ENCODE measurements around the gene FNDC3B. TPM values are rescaled to one million over a fixed set of nuclear protein-coding genes. Genes with fewer than 3 reads are reported as not detected.

FNDC3B gene
- total RNA-seq, 1 experiment from 2014 or later, result 48.6 TPM

GRCh38 chr3:172356427-172356826, 317.0 kb downstream of the FNDC3B start:
- H3K4me1 ChIP-seq (ENCODE audit: insufficient read depth, low read length), result peaks cover 18% of the 10 kb centered on the region
- H3K9me2 ChIP-seq (replicated peaks; ENCODE audit: low read length), result no peaks in the 10 kb centered on the region
- DNase-seq (no peak), ATAC-seq (no peak)
- no peak overlapping the region for H2AFZ ChIP-seq (ENCODE audit: low read length)
- H3F3A ChIP-seq (ENCODE audit: low read length, unreplicated experiment), result peaks cover 5% of the 10 kb centered on the region
- peaks cover 6% of the 10 kb centered on the region; the same call in 1 of the 2 replicates for H4K20me1 ChIP-seq (ENCODE audit: low read length)
- ChIA-PET CTCF (interaction anchor here (0.9 to 1.2 kb wide), 2 partner anchors 15 to 24 kb away, joined by 3 to 5 read pairs; no protein-coding TSS in a partner anchor), POLR2A (ENCODE audit: unreplicated experiment) (interaction anchor here (0.6 kb wide), 1 partner anchor 394 kb away, joined by 4 read pairs; the partner anchor contains the start of gene ECT2)
- no peaks in the 10 kb centered on the region for H3K9me3 ChIP-seq (ENCODE audit: low read length)
- H3K4me2 ChIP-seq (ENCODE audit: low read length), result peak overlapping the region; percentile 29
- no TSS peak for BruUV-seq (replicated peaks)
- H3K27ac ChIP-seq (ENCODE audit: low read length), result peak overlapping the region; percentile 40
- no peak for TF ChIP-seq EZH2 (IDR thresholded peaks at IDR 0.05; ENCODE audit: low read length, unreplicated experiment)
- peaks cover 23% of the 10 kb centered on the region for H3K36me3 ChIP-seq (ENCODE audit: low read depth, low read length)
- no peaks in the 10 kb centered on the region for H3K79me2 ChIP-seq (ENCODE audit: low read length)
- intact Hi-C loops (cut with micrococcal nuclease), result no loop called here
- no peaks in the 10 kb centered on the region for H3K27me3 ChIP-seq (ENCODE audit: low read length)
- no peak overlapping the region for H3K4me3 ChIP-seq (ENCODE audit: low read length)
- no peak overlapping the region for H3K9ac ChIP-seq (ENCODE audit: low read length)

- H3K9me2 ChIP-seq (replicated peaks; ENCODE audit: low read length), result no peaks in the 10 kb centered on the region
- CTCF ChIA-PET, result no interaction called here
- peaks cover 5% of the 10 kb centered on the region for H3F3A ChIP-seq (ENCODE audit: low read length, unreplicated experiment)
- no peak for ATAC-seq
- intact Hi-C loops (cut with micrococcal nuclease), result no loop called here
- no peak overlapping the region for H3K4me2 ChIP-seq (ENCODE audit: low read length)
- no TSS peak for BruUV-seq (replicated peaks)
- H3K4me3 ChIP-seq (ENCODE audit: low read length), result no peak overlapping the region
- no peaks in the 10 kb centered on the region for H3K27me3 ChIP-seq (ENCODE audit: low read length)
- no peaks in the 10 kb centered on the region for H3K9me3 ChIP-seq (ENCODE audit: low read length)
- H3K27ac ChIP-seq (ENCODE audit: low read length), result no peak overlapping the region
- no peak overlapping the region for H2AFZ ChIP-seq (ENCODE audit: low read length)
- POLR2A ChIA-PET (ENCODE audit: unreplicated experiment), result no interaction called here
- H4K20me1 ChIP-seq (ENCODE audit: low read length), result peaks cover 6% of the 10 kb centered on the region; the same call in 1 of the 2 replicates
- peaks cover 18% of the 10 kb centered on the region for H3K4me1 ChIP-seq (ENCODE audit: insufficient read depth, low read length)
- H3K36me3 ChIP-seq (ENCODE audit: low read depth, low read length), result peaks cover 31% of the 10 kb centered on the region
- H3K9ac ChIP-seq (ENCODE audit: low read length), result no peak overlapping the region
- H3K79me2 ChIP-seq (ENCODE audit: low read length), result no peaks in the 10 kb centered on the region
- TF ChIP-seq CTCF (conservative IDR thresholded peaks at IDR 0.05; ENCODE audit: low read depth, low read length), result no peak
- TF ChIP-seq EZH2phosphoT487 (IDR thresholded peaks at IDR 0.05; ENCODE audit: borderline replicate concordance, low read length), result no peak
- no peak for TF ChIP-seq EZH2 (IDR thresholded peaks at IDR 0.05; ENCODE audit: low read length, unreplicated experiment)
- no peak for DNase-seq
These were observed 318.7 kb downstream of the FNDC3B start for GRCh38 chr3:172357850-172358754.

- Histone ChIP-seq H3K27me3 (ENCODE audit: low read length) (no peaks in the 10 kb centered on the region), H3K4me2 (ENCODE audit: low read length) (no peak overlapping the region), H3K4me1 (ENCODE audit: insufficient read depth, low read length) (peaks cover 18% of the 10 kb centered on the region), H3K4me3 (ENCODE audit: low read length) (no peak overlapping the region), H4K20me1 (ENCODE audit: low read length) (peaks cover 6% of the 10 kb centered on the region; the same call in 1 of the 2 replicates), H3F3A (ENCODE audit: low read length, unreplicated experiment) (peaks cover 5% of the 10 kb centered on the region), H3K36me3 (ENCODE audit: low read depth, low read length) (peaks cover 31% of the 10 kb centered on the region), H3K79me2 (ENCODE audit: low read length) (no peaks in the 10 kb centered on the region), H3K9ac (ENCODE audit: low read length) (no peak overlapping the region), H2AFZ (ENCODE audit: low read length) (no peak overlapping the region), H3K27ac (ENCODE audit: low read length) (no peak overlapping the region), H3K9me2 (replicated peaks; ENCODE audit: low read length) (no peaks in the 10 kb centered on the region), H3K9me3 (ENCODE audit: low read length) (no peaks in the 10 kb centered on the region)
- TF ChIP-seq CTCF (conservative IDR thresholded peaks at IDR 0.05; ENCODE audit: low read depth, low read length) (no peak), EZH2phosphoT487 (IDR thresholded peaks at IDR 0.05; ENCODE audit: borderline replicate concordance, low read length) (no peak), EZH2 (IDR thresholded peaks at IDR 0.05; ENCODE audit: low read length, unreplicated experiment) (no peak)
- DNase-seq (no peak), ATAC-seq (no peak)
- intact Hi-C loops (cut with micrococcal nuclease), result no loop called here
- BruUV-seq (replicated peaks), result no TSS peak
- ChIA-PET POLR2A (ENCODE audit: unreplicated experiment) (no interaction called here), CTCF (no interaction called here)
These were observed 319.9 kb downstream of the FNDC3B start for GRCh38 chr3:172359231-172359630.
